DMS153 (cell line): ENCODE measurements around the gene IGSF21.

Experiments
- DNase-seq: peaks from one replicate; lab custom pipeline; 2025; lab: John Stamatoyannopoulos, UW

Gene IGSF21

GRCh38 chr1:18094096-18094495 lies 13.5 kb upstream of the IGSF21 start:
- DNase-seq, result no peak

GRCh38 chr1:18097206-18097605 lies 10.4 kb upstream of the IGSF21 start:
- DNase-seq, result no peak

GRCh38 chr1:18099026-18099425 lies 8.6 kb upstream of the IGSF21 start:
- no peak for DNase-seq

GRCh38 chr1:18100060-18100459 lies 7.5 kb upstream of the IGSF21 start:
- no peak for DNase-seq

- peak; percentile 70 for DNase-seq
These were observed 7.0 kb upstream of the IGSF21 start for GRCh38 chr1:18100491-18101063.

GRCh38 chr1:18101508-18101907 lies 6.1 kb upstream of the IGSF21 start:
- DNase-seq, result no peak

GRCh38 chr1:18103788-18104421 lies 3.7 kb upstream of the IGSF21 start:
- no peak for DNase-seq

- no peak for DNase-seq
These were observed 3.0 kb upstream of the IGSF21 start for GRCh38 chr1:18104546-18105100.

GRCh38 chr1:18105196-18105595 lies 2.4 kb upstream of the IGSF21 start:
- no peak for DNase-seq

- no peak for DNase-seq
These were observed 880 bp downstream of the IGSF21 start for GRCh38 chr1:18108299-18109057.

- DNase-seq, result peak; percentile 52
These were observed 1.6 kb downstream of the IGSF21 start for GRCh38 chr1:18109058-18109755.

GRCh38 chr1:18109756-18110597 lies 2.4 kb downstream of the IGSF21 start:
- DNase-seq, result peak; percentile 70

GRCh38 chr1:18110598-18110939 lies 3.0 kb downstream of the IGSF21 start:
- DNase-seq, result no peak

- DNase-seq, result no peak
These were observed 3.4 kb downstream of the IGSF21 start for GRCh38 chr1:18110968-18111367.

GRCh38 chr1:18111605-18112297 lies 4.2 kb downstream of the IGSF21 start:
- no peak for DNase-seq

GRCh38 chr1:18112611-18113010 lies 5.0 kb downstream of the IGSF21 start:
- no peak for DNase-seq

- DNase-seq, result no peak
These were observed 7.3 kb downstream of the IGSF21 start for GRCh38 chr1:18114726-18115410.

- no peak for DNase-seq
These were observed 9.2 kb downstream of the IGSF21 start for GRCh38 chr1:18116777-18117176.

GRCh38 chr1:18118078-18118477 lies 10.5 kb downstream of the IGSF21 start:
- DNase-seq, result peak; percentile 91

- DNase-seq, result no peak
These were observed 10.9 kb downstream of the IGSF21 start for GRCh38 chr1:18118491-18118890.
